Nucleus accumbens (tissue), 56 donors: Measurements from ENCODE around the gene CCDC27.
"Not testable (repeated sequence)": the region's sequence is repeated elsewhere in the genome, so short reads cannot be mapped to it uniquely, and the experiment has no call there.

Source experiments
- DNase-seq, 56 donors: peaks; one replicate each; lab custom pipeline; 2025; lab: John Stamatoyannopoulos, UW

Gene CCDC27

DNA sequence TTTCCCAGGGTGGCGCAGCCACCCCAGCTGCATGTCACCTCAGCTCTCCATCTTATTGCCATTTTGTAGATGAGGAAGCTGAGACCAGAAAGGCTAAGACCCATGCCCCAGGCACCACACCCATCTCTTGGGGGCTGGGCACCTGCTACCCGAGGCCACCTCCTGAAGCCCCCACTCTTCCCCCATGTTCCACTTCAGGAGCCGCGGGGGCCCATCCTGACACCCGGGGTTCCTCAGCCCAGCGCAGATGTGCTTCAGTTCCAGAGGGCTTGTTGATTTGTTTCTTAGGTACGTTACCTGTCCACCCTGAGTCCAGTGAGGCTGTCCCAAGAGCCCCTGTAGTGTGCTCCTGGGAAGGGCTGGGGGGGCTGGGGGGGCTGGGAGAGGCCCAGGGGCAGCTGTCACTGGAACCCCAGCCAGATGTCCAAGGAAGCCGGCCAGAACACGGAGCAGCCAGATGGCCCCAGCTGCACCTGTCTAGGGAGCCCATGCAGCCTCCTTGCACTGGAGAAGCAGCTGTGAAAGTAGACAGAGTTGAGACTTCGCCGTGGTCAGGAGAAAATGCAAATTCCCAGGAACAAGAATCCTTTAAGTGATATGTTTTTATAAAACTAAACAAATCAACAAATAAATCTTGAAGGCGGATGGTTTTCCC is 17.1 kb upstream of the CCDC27 start:
- no peak for DNase-seq

DNA sequence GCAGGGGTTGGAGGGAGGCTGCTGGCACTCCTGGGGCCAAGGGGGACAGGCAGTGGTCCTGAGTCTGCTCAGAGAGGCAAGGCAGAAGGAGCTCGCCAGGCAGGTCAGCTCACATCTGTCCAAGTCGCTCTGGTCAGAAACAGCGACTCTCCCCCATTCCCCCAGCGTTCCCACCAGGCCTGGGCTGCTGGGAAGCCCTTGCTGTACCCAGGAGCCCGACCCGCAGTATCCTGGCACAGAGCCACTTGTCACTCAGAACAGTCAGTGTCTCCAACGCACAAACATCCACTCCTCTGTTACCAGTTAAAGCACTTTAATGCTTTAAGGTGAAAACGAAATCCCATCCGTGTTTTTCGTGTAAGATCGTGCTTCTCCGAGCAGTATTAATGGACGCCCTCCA is 16.6 kb upstream of the CCDC27 start:
- no peak for DNase-seq

DNA sequence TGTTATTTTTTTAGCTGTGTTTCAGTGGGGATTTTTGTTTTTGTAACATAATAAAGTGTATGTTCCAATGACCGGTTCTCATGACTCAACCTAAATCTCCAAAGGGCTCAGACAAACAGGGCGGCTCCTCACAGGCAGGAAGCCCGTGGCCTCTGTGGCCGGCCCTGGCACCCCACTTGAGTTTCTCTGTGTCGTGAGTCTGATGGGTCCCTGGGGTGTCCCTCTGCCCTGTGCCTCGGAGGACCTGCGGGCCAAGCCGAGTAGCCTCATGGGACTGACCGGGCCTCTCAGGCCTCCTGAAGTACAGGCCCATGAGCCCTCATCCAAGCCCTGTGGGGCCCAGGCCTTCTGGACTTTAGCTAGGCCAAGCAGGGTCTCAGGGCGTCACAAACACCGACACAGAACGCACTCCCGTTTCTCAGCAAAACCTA is 16.1 kb upstream of the CCDC27 start:
- no peak for DNase-seq

DNA sequence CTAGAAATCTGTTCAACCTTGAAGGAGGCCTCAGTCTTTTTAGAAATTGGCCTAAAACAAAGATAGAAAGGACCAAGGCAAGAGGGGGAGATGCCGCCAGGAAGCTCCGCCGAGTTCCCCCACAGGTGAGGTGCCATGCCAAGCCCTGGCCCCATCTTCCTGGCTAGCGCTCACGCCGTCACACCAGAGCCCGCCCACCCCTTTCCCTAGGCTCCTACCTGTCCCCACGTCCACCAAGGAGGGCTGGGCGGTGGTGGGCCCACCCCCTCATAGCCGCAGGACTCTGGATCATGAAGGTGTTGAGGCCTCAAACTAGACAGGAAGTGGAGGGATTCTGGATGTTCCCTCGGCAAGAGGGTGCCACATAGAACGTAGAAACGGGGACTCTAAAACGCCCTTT is 15.5 kb upstream of the CCDC27 start:
- no peak for DNase-seq

DNA sequence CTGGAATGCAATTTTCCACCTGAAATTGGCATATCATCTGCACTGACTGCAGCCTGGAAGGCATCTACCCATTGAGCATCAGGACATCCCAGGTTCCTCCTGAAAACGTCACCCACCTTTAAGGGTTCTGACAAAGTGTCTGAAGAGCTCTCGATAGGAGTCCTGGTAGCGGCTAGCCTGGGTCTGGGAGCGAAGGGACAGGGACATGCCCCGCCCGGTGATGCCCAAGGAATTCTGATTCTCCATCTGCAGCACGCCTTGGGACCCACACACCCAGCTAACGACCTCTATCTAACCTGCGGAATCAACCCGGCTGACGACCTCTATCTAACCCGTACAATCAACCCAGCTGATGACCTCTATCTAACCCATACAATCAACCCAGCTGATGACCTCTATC is 13.3 kb upstream of the CCDC27 start:
- DNase-seq: no peak

DNA sequence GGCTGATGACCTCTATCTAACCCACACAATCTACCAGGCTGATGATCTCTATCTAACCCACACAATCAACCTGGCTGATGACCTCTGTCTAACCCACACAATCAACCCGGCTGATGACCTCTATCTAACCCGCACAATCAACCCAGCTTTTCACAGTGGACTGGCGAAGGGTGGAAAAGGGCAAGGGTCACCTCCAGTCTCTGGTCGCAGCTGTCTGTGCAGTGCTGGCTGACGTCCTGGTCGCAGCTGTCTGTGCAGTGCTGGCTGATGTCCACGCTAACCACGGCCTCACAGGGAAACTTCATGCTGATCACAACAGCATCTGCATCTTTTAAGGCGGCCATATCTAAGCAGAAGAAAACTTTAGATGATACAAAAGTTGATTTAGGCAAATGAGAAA is 12.2 kb upstream of the CCDC27 start:
- DNase-seq: peak in 10 of 56 donors; percentile 11 to 44 (median 24)

DNA sequence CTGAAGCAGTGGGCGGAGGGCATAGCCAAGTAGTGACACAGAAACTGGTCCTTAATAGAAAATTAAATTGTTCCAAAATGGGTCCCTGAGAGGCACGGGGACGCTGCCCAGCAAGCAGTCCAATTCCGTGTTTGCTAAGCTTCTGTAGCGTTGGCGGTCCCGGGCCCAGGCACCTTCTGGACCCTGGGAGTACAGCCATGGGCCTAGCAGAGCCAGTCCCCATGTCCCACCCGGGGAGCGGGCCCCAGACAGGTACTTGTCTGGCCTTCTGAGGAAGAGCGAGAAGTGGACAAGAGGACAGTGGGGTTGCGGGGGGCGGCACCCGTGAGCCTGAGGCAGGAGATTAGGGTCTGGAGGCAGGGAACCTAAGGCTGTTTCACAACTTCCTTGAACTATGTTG is 11.5 kb upstream of the CCDC27 start:
- no peak for DNase-seq

DNA sequence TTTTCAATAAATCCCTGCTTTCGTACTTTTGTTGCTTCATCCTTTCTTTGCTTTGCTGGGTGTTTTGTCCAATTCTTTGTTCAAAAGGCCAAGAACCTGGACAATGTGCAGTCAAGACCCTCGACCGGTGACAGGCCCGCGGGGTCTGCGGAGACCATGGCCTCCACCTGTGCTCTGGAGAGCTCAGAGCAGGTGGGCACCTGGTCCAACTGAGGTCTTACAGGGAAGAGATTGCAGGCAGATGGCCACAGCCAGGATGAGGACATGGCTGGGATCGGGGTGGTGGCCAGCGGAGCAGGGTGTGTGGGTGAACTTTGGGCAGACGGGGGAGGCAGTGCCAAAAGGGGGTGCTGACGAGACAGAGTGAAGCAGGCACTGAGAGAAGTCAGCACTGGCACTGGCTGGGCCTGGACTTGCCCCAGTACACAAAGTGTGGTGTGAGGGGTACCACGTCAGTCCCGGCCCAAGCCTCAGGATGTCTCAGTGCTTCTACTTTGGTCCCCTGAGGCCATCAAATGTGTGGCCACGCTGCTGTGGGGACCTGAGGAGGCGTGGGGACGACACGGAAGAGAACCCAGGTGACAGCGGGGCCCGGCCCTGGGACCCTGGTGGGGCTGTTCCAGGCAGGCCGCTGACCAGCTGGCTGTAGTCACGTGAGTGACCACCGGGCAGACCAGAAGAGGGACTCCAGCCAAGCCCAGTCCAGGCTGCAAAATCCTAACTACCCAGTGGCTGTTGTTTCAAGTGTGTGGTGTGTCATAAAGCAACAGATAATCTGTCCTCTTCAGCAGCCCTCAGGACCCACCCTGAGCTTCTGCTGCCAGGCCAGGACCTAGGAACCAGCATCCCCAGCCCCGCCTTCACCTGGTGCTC is 10.4 kb upstream of the CCDC27 start:
- DNase-seq: no peak

DNA sequence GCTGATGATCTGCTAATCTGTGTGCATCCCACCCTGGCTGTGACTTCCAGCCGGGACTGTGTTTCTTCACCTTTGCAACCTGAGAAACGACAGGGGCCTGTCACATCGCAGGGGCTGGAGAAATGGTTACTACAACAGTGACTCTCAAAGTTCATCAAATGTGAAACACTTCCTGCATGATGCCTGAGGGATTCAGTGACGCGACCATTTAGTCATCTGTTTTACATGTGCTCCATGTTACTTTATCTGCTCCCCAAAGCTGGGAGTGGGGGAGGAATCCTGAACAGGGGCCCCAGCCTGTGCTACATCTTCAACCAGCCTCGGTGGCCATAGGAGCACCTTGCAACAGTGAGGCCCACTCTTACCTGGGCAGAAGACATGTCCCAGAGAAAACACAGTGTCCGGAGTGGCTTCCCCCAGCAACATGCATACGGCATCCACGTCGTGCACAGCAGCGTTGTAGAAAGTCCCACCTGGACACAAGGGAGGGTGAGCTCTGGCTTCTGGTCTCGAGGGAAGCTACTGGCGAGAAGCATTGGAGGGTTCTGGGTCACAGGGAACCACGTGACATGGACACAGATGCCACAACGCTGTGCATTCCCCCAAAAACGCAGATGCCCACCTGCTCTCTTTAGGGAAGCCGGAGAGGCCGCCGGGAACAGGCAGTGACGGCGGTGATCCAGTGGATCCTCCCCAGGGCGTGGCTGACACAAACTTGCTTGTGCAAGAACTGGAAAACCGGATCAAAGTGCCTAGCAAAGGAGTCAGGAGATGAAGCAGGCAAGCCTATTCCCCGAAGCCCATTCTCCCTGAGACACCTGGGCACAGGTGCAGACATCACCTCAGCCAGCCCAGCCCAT is 9.6 kb upstream of the CCDC27 start:
- no peak for DNase-seq

DNA sequence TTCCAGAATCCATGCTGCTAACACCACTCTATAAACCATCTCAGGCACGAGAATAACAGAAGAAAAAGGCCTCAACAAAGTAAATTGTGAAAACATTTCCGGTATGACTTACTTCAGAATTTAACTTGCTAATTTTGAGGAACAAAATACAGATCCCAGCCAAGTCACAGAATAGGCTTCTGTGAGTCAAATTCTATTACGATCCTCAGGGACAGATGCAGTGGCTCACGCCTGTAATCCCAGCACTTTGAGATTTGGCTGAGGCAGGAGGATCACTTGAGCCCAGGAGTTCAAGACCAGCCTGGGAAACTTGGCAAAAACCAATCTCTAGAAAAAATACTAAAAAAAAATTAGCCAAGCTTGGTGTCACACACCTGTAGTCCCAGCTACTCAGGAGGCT is 8.8 kb upstream of the CCDC27 start:
- no peak for DNase-seq

DNA sequence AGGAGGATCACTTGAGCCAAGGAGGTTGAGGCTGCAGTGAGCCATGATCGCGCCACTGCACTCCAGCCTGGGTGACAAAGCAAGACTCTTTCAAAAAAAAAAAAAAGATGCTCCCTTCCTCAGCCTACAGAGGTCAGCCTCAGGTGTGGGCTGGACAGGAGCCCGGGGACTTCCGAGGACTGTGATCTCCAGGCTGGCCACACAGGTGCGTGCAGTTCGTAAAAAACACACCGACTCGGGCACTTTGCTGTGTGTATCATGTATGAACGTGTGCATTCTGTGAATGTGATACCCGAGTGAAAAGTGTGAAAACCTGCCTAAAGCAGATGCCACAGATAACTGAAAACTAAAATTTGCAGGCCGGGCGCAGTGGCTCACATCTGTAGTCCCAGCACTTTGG is 8.4 kb upstream of the CCDC27 start:
- no peak for DNase-seq

DNA sequence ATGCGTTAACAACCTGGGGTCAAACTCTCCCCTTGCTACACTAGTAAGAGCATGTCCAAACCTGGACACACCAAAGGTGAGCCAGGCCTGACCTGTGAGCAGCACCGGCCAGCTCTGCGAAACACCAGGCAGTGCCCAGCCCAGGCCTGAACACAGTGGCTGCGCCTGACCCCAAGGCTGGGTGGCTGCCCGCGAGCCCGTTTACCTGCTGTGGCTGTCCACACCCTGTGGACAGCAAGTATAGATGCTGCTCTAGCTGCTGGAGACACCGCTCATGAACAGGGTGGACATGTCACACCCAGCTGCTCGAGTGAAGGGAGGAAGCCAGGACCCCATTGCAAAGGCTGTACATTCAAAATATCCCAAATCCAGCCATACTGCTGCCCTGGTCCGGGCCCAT is 7.6 kb upstream of the CCDC27 start:
- DNase-seq: no peak

DNA sequence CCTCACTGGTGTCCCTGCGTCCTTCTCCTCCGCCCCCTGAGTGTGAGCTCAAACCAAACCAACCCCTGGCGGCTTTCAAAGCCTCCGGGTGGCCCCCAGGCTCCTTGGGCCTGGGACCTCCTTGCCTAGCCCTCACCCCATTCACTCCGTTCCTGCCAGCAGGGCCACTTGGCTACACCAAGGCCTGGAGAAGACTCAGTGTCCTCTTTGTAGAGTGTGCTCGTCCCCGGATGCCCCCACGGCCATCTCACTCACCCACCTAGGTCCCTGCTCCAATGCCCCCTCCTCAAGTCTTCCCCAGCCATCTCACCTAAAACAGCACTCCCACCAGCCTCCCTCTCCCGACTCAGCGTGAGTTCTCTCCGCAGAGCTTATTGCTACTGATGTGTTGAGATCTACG is 7.2 kb upstream of the CCDC27 start:
- DNase-seq: no peak

DNA sequence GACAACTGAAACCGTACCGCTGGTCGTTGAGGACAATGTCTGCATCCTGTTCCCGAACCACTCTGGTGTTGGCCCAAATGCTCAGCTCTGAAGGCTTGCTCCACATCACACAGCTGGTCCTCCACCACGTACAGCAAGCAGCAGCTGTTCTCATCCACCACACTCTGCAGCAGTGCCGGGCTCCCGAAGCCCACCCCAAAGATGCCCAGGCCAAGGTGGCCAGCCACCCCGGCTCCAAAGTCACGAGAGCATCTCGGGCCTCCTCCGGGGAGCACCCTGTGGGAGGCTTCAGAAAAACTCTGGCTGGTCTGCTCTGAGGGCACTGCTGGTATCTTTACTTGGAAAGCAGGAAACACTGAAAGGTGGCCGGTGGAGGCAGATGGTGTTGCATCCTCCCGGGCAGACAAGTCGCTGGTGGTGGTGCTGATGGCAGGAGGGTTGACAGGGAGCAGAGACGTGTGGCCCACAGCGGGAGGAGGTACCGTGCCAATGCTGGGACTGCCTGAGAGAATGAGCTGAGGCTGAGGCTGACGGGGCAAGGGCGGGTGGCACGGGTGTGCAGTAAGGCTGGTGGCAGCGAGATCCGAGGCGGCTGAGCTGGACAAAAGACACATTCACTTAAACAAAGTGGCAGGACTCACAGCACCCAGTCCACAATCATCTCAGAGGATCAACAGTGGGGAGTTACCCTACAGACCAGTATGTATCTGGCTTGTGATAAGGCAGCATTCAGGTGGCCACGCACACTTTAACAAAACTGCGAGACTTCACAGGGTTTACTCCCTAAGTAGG is 6.5 kb upstream of the CCDC27 start:
- DNase-seq: peak in 17 of 56 donors; percentile 6 to 42 (median 23)

DNA sequence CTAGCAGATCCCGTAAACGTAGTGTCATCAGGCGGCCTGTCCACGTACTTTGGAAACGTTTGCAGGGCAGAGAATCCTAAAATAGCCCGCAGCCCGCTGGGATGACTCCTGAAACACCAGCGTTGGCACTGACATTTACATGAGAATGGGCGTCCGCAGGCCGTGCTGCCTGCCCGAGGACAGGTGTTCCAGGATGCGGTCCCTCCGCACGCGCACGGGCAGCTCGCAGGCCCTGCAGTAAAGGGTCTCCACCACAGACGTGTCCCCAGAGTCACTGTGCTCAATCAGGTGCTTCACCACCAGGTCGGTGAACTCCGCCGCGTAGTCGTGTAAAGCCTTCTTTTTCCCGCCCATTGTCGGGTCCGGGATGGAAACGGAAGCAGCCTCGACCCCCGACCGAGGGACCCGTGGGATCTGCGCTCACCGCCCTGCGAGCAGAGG is 5.8 kb upstream of the CCDC27 start:
- DNase-seq: no peak

DNA sequence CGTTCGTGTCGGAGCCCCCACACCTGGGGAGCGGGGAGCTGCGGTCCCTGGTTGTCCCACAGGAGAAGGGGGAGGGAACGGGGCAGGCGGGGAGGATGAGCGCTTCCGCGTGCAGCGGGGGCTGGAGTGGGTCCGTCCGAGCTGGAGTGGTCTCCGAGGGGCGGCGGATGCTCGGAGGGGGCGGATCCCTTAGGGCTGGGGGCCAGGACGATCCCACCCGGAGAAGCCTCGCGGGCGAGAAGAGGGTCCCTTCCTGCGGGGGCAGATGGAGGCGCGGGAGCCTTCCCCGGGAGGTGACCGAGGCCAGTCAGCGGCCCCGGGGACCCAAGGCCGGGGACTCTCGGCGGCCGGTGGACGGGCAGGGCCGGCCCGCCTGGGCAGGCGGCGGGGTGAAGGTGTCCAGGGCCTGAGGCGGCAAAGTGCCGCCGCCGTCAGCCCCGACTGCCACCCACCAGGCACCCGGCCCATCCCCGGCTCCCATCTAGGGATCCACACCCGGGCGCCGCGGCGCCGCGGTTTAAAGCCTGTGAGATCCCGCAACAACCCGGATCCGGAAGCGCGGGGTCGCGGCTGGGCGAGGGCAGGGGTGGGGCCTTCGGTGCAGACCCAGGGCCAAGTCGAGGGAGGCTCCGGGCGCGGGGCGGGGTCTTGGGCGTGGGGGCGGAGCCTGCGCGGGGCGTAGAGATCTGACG is 5.3 kb upstream of the CCDC27 start:
- peak in 55 of 56 donors; percentile 35 to 95 (median 80) for DNase-seq

DNA sequence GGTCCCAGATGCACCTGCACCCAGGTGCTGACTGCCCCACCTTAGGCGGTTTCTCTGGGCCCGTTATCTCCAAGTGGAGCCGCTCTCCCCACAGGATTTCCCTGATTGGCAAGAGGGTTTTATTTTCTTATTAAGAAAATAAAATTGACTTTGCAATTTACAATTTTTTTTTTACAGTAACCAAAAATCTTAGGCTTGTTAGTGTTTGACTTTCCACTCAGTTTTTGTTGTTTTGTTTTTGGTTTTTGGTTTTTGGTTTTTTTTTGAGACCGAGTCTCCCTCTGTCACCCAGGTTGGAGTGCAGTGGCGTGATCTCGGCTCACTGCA is 4.8 kb upstream of the CCDC27 start:
- no peak for DNase-seq

DNA sequence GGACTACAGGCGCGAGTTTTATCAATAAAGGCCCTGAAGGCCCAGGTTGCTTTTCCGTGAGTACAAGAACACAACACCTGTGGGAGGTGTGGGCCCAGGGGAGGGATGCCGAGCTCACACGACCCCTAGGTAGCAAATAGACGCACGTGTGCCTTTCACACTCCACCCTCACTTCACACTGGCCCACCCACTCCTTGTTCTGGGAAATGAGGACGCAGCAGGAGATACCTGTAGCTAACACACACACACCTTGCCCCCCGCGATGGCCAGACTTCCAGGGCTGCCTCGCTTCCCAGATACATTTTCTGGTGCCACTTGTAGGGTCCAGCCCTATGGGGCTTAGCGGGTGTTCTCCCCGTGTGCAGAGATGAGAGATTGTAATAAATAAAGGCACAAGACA is 4.3 kb upstream of the CCDC27 start:
- DNase-seq: no peak

DNA sequence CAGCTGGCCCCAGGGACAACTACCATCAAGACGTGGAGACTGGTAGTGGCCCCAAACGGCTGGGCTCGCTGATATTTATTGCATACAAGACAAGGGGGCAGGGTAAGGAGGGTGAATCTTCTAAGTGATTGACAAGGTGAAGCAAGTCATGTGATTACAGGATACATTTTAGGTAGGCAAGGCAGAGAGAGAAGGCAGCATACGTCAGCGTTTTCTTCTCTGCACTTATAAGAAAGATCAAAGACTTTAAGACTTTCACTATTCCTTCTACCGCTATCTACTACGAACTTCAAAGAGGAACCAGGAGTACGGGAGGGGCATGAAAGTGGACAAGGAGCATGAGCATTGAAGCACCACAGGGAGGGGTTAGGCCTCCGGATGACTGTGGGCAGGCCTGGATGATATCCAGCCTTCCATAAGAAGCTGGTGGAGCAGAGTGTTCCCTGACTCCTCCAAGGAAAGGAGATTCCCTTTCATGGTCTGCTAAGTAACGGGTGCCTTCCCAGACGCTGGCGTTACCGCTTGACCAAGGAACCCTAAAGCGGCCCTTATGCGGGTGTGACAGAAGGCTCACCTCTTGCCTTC is 3.8 kb upstream of the CCDC27 start:
- DNase-seq: not testable (repeated sequence)
